ENCODE data around the gene GNAI3. TPM values are rescaled to one million over a fixed set of nuclear protein-coding genes. Genes with fewer than 3 reads are reported as not detected.

The GNAI3 gene
- total and polyA plus RNA-seq, 11 donors, result 1.5 to 5.4 (median 2.5) TPM

GRCh38 chr1:109625601-109626560 lies 77.5 kb downstream of the GNAI3 start:
- H3K9me3 ChIP-seq, result no peaks in the 10 kb centered on the region
- intact Hi-C loops (cut with DNase I), result loop anchor here in 2 of 10 donors (5.0 kb wide), 1 partner anchor 79 kb away; the partner anchor contains the start of gene GNAI3 (in 2 of the 2)
- peaks cover 0 to 47% (median 22%) of the 10 kb centered on the region in 12 donors for H3K4me1 ChIP-seq
- peak in 1 of 5 donors; percentile 54 for DNase-seq
- H3K27me3 ChIP-seq, result no peaks in the 10 kb centered on the region
- WGBS, 4 donors, result 78 to 85% (median 80%) methylated on average over 31 to 32 of the region's 32 CpGs
- no peak for TF ChIP-seq POLR2A (IDR thresholded peaks at IDR 0.05)
- no peak for TF ChIP-seq CTCF (IDR thresholded peaks at IDR 0.05)
- ATAC-seq, result no peak
- peaks cover 0 to 49% (median 35%) of the 10 kb centered on the region in 9 donors for H3K36me3 ChIP-seq
- H3K4me3 ChIP-seq, result no peak overlapping the region
- no peak overlapping the region for H3K27ac ChIP-seq

- ATAC-seq (no peak), DNase-seq (no peak)
- Histone ChIP-seq H3K27me3 (no peaks in the 10 kb centered on the region), H3K36me3 (peaks cover 0 to 59% (median 42%) of the 10 kb centered on the region in 9 donors), H3K27ac (no peak overlapping the region), H3K9me3 (no peaks in the 10 kb centered on the region), H3K4me1 (peaks cover 0 to 37% (median 17%) of the 10 kb centered on the region in 12 donors), H3K4me3 (no peak overlapping the region)
- 92 to 96% (median 95%) methylated on average over 18 to 21 of the region's 21 CpGs for WGBS, 4 donors
- intact Hi-C loops (cut with DNase I), result loop anchor here in 2 of 10 donors (5.0 kb wide), 1 partner anchor 80 kb away; the partner anchor contains the start of gene GNAI3 (in 2 of the 2)
- TF ChIP-seq CTCF (IDR thresholded peaks at IDR 0.05) (no peak), POLR2A (IDR thresholded peaks at IDR 0.05) (no peak)
These were observed 78.4 kb downstream of the GNAI3 start for GRCh38 chr1:109626682-109627408.

- no peak overlapping the region for H3K4me3 ChIP-seq
- H3K36me3 ChIP-seq, result peaks cover 0 to 63% (median 42%) of the 10 kb centered on the region in 9 donors
- no peak overlapping the region for H3K27ac ChIP-seq
- H3K4me1 ChIP-seq, result peaks cover 0 to 38% (median 16%) of the 10 kb centered on the region in 12 donors
- intact Hi-C loops (cut with DNase I), result loop anchor here in 4 of 10 donors (2.0 to 5.0 kb wide), 3 partner anchors 81 to 83 kb away; partner anchors contain the start of gene GNAI3 (in 2 of the 4)
- ATAC-seq (no peak), DNase-seq (no peak)
- 93 to 94% (median 94%) methylated on average over 23 of the region's 23 CpGs for WGBS, 4 donors
- H3K27me3 ChIP-seq, result no peaks in the 10 kb centered on the region
- TF ChIP-seq POLR2A (IDR thresholded peaks at IDR 0.05), result no peak
- TF ChIP-seq CTCF (IDR thresholded peaks at IDR 0.05), result no peak
- no peaks in the 10 kb centered on the region for H3K9me3 ChIP-seq
These were observed 79.4 kb downstream of the GNAI3 start for GRCh38 chr1:109627692-109628399.

Measured in heart left ventricle (tissue), 16 donors.